Measurements from ENCODE around the gene TMEM167A.

TMEM167A gene

GRCh38 chr5:83031381-83031780, 45.8 kb downstream of the TMEM167A start:
- no peak overlapping the region for H3K4me3 ChIP-seq (ENCODE audit: low read depth in 1 of 2, low read length in 2 of 2)
- H3K27ac ChIP-seq (ENCODE audit: low read depth, low read length): no peak overlapping the region
- no peaks in the 10 kb centered on the region for H3K27me3 ChIP-seq (ENCODE audit: control insufficient read depth in 1 of 2, insufficient read depth in 2 of 2, low read length in 2 of 2)
- no peaks in the 10 kb centered on the region for H3K36me3 ChIP-seq (ENCODE audit: insufficient read depth, low read length)
- peaks cover 10% of the 10 kb centered on the region for H3K4me1 ChIP-seq (ENCODE audit: insufficient read depth, low read length)
- H3K9ac ChIP-seq (ENCODE audit: low read length): no peak overlapping the region
- no peaks in the 10 kb centered on the region for H3K9me3 ChIP-seq (ENCODE audit: low read length)

- no peak overlapping the region for H3K9ac ChIP-seq (ENCODE audit: low read length)
- H3K4me3 ChIP-seq (ENCODE audit: low read depth in 1 of 2, low read length in 2 of 2): no peak overlapping the region
- no peaks in the 10 kb centered on the region for H3K9me3 ChIP-seq (ENCODE audit: low read length)
- H3K36me3 ChIP-seq (ENCODE audit: insufficient read depth, low read length): no peaks in the 10 kb centered on the region
- H3K27me3 ChIP-seq (ENCODE audit: control insufficient read depth in 1 of 2, insufficient read depth in 2 of 2, low read length in 2 of 2): no peaks in the 10 kb centered on the region
- no peak overlapping the region for H3K27ac ChIP-seq (ENCODE audit: low read depth, low read length)
- no peaks in the 10 kb centered on the region for H3K4me1 ChIP-seq (ENCODE audit: insufficient read depth, low read length)
These were observed 47.3 kb downstream of the TMEM167A start for GRCh38 chr5:83029912-83030311.

GRCh38 chr5:83026930-83027687, 50.1 kb downstream of the TMEM167A start:
- no peaks in the 10 kb centered on the region for H3K4me1 ChIP-seq (ENCODE audit: insufficient read depth, low read length)
- H3K9ac ChIP-seq (ENCODE audit: low read length): no peak overlapping the region
- no peaks in the 10 kb centered on the region for H3K27me3 ChIP-seq (ENCODE audit: control insufficient read depth in 1 of 2, insufficient read depth in 2 of 2, low read length in 2 of 2)
- no peak overlapping the region for H3K4me3 ChIP-seq (ENCODE audit: low read depth in 1 of 2, low read length in 2 of 2)
- H3K36me3 ChIP-seq (ENCODE audit: insufficient read depth, low read length): no peaks in the 10 kb centered on the region
- H3K27ac ChIP-seq (ENCODE audit: low read depth, low read length): no peak overlapping the region
- H3K9me3 ChIP-seq (ENCODE audit: low read length): no peaks in the 10 kb centered on the region

DNA sequence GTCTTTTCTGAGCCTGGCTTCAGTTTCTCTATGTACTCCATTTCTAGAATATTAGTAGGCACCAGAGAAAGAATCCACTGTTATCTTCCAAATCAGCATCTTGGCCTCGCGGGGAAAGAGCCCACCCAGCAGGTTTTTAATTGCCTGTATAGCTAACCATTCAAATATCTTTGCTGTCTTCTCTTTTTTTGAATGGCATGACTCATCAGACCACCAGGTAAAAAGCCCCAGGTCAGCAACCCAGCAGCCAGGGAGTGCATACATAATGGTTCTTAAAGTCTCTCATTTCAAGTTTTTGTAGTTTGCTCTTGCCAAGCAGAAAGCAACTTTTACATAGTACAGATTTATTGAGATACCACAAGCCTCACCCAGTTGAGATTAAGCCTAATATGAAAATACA, 50.7 kb downstream of the TMEM167A start:
- no peaks in the 10 kb centered on the region for H3K36me3 ChIP-seq (ENCODE audit: insufficient read depth, low read length)
- H3K27me3 ChIP-seq (ENCODE audit: control insufficient read depth in 1 of 2, insufficient read depth in 2 of 2, low read length in 2 of 2): no peaks in the 10 kb centered on the region
- no peak overlapping the region for H3K4me3 ChIP-seq (ENCODE audit: low read depth in 1 of 2, low read length in 2 of 2)
- no peak overlapping the region for H3K9ac ChIP-seq (ENCODE audit: low read length)
- no peaks in the 10 kb centered on the region for H3K9me3 ChIP-seq (ENCODE audit: low read length)
- H3K4me1 ChIP-seq (ENCODE audit: insufficient read depth, low read length): no peaks in the 10 kb centered on the region
- H3K27ac ChIP-seq (ENCODE audit: low read depth, low read length): no peak overlapping the region

DNA sequence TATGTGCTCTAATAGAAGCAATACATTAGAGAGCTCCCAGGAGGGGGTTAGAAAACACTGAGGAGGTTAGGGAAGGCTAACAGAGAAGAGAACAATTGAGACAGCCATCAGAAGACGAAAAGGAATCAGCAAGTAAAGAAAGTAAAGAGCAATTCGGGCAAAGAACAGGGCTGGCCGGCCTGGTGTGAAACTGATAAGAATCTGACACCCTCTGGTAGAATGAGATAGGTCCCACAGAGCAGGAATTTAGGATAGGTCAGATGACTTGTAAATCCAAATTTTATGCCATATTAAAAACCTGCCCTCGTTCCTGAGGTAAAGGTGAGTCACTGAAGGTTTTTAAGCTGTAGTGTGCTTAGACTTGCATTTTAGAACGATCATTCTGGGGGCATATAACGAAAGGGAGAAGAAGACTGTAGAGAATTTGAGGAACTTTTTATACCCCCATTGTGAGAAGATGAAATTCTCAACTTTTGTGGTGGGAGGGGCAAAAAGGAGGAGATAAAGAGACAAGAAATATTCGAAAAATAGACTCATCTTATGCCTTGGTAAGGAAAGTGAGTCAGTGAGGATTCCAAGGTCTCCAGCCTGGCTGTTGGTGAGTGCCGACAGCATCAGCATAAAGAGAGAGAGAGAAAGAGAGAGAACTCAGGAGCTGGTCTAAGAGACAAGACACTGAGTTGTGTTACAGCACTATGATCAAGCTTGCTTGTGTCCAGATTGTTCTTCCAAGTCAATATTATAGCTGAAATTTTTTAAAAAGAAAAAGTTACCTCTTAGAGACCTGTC, 51.3 kb downstream of the TMEM167A start:
- Histone ChIP-seq H3K4me3 (ENCODE audit: low read depth in 1 of 2, low read length in 2 of 2) (no peak overlapping the region), H3K9ac (ENCODE audit: low read length) (no peak overlapping the region), H3K27ac (ENCODE audit: low read depth, low read length) (no peak overlapping the region), H3K27me3 (ENCODE audit: control insufficient read depth in 1 of 2, insufficient read depth in 2 of 2, low read length in 2 of 2) (no peaks in the 10 kb centered on the region), H3K9me3 (ENCODE audit: low read length) (no peaks in the 10 kb centered on the region), H3K36me3 (ENCODE audit: insufficient read depth, low read length) (no peaks in the 10 kb centered on the region), H3K4me1 (ENCODE audit: insufficient read depth, low read length) (no peaks in the 10 kb centered on the region)

DNA sequence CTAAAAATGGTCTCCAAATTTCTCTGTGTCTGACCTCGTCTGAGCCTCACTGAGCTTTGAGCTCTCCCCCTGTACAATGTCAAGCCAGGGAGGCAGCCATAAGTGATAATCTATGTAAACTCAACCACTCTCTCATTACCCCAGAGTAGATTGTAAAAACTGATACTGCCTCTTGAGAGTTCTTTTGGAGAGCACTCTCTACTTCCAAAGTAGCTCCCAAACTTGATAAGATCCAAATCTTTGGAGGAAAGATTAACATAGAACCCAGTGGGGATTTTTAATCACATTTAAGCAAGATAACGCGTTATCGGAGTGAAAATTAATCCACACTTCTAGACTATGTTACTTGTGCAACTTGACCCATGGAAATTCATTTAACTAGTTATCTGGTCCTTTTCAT, 54.9 kb downstream of the TMEM167A start:
- Histone ChIP-seq H3K9ac (ENCODE audit: low read length) (no peak overlapping the region), H3K4me3 (ENCODE audit: low read depth in 1 of 2, low read length in 2 of 2) (no peak overlapping the region), H3K9me3 (ENCODE audit: low read length) (no peaks in the 10 kb centered on the region), H3K36me3 (ENCODE audit: insufficient read depth, low read length) (no peaks in the 10 kb centered on the region), H3K27ac (ENCODE audit: low read depth, low read length) (no peak overlapping the region), H3K4me1 (ENCODE audit: insufficient read depth, low read length) (no peaks in the 10 kb centered on the region), H3K27me3 (ENCODE audit: control insufficient read depth in 1 of 2, insufficient read depth in 2 of 2, low read length in 2 of 2) (no peaks in the 10 kb centered on the region)

DNA sequence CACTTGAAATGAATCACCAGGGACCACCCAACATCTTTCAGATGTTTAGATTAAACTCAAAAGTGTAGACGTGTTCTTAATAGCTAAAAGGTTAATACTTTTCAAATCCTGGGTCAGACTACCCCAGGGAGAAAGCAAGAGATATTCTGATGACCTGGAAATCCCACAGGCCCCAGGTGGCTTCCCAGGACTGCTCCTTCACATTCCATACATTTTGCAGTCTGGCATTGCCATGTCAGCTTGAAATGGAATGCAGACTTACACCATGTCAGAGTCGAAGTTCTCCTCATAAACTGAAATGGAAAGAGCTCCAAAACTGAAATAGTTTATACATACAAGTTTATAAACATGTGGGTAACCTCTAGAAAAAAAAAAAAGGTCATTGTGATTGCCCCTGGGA, 61.5 kb downstream of the TMEM167A start:
- H3K27ac ChIP-seq (ENCODE audit: low read depth, low read length): no peak overlapping the region

GRCh38 chr5:83011985-83012384, 65.2 kb downstream of the TMEM167A start:
- no peaks in the 10 kb centered on the region for H3K36me3 ChIP-seq (ENCODE audit: insufficient read depth, low read length)
- H3K9me3 ChIP-seq (ENCODE audit: low read length): no peaks in the 10 kb centered on the region
- no peak overlapping the region for H3K27ac ChIP-seq (ENCODE audit: low read depth, low read length)
- no peaks in the 10 kb centered on the region for H3K27me3 ChIP-seq (ENCODE audit: control insufficient read depth in 1 of 2, insufficient read depth in 2 of 2, low read length in 2 of 2)
- no peaks in the 10 kb centered on the region for H3K4me1 ChIP-seq (ENCODE audit: insufficient read depth, low read length)
- H3K4me3 ChIP-seq (ENCODE audit: low read depth in 1 of 2, low read length in 2 of 2): no peak overlapping the region
- no peak overlapping the region for H3K9ac ChIP-seq (ENCODE audit: low read length)

More for the DNA sequence above, 61.5 kb downstream of the TMEM167A start:
- no peaks in the 10 kb centered on the region for H3K36me3 ChIP-seq (ENCODE audit: insufficient read depth, low read length)
- no peaks in the 10 kb centered on the region for H3K27me3 ChIP-seq (ENCODE audit: control insufficient read depth in 1 of 2, insufficient read depth in 2 of 2, low read length in 2 of 2)
- no peaks in the 10 kb centered on the region for H3K9me3 ChIP-seq (ENCODE audit: low read length)
- H3K4me3 ChIP-seq (ENCODE audit: low read depth in 1 of 2, low read length in 2 of 2): no peak overlapping the region
- no peak overlapping the region for H3K9ac ChIP-seq (ENCODE audit: low read length)
- H3K4me1 ChIP-seq (ENCODE audit: insufficient read depth, low read length): no peaks in the 10 kb centered on the region

- Histone ChIP-seq H3K36me3 (ENCODE audit: insufficient read depth, low read length) (no peaks in the 10 kb centered on the region), H3K4me3 (ENCODE audit: low read depth in 1 of 2, low read length in 2 of 2) (no peak overlapping the region), H3K27me3 (ENCODE audit: control insufficient read depth in 1 of 2, insufficient read depth in 2 of 2, low read length in 2 of 2) (no peaks in the 10 kb centered on the region), H3K9ac (ENCODE audit: low read length) (no peak overlapping the region), H3K4me1 (ENCODE audit: insufficient read depth, low read length) (no peaks in the 10 kb centered on the region), H3K9me3 (ENCODE audit: low read length) (no peaks in the 10 kb centered on the region), H3K27ac (ENCODE audit: low read depth, low read length) (no peak overlapping the region)
These were observed 67.8 kb downstream of the TMEM167A start for GRCh38 chr5:83009408-83009807.

DNA sequence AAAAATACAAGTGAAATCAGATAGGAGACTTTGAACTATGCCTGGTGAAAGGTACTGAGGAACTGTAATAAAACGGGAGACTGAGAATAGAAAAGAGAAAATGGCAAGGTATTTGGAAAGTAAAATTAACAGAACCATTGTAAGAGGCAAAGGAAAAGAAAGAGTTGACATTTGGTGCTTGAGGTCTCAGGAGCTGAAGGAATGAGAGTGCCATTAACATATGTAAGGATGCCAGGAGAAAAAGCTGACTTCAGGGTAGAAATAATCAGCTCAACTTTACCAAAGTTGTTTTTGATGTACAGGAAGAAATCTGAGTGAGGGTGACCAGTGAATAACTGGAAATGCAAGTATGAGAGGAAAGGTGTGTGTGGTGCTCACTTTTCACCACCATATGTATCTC, 69.4 kb downstream of the TMEM167A start:
- no peak overlapping the region for H3K9ac ChIP-seq (ENCODE audit: low read length)
- no peaks in the 10 kb centered on the region for H3K4me1 ChIP-seq (ENCODE audit: insufficient read depth, low read length)

DNA sequence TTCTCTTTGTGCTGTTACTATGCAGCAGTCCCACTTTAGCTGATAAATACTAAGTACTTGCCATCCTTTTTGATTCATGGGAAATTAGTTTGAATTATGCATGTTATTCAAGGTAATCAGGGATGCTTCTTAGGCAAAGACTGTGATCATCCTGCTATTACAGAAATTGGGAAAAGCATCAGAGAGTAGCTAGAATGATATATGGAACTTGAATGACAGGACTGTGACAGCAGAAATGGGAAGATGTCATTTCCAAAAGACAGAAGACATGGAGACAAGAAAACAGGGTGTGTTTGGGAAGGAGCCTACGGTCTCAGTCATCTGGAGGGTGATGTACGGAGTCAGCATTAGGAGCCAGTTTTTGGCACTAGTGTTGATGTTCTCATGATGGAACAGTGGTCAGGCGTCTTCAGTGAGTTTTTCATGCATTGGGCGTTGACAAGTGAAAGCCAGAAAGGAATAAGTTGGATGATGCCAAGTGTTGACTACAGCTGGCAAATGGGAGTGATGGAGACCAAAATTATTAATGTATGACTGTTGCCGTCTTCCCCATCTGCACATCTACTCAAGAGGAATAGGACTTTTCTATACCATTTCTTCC, 70.4 kb downstream of the TMEM167A start:
- Histone ChIP-seq H3K9me3 (ENCODE audit: low read length) (no peaks in the 10 kb centered on the region), H3K9ac (ENCODE audit: low read length) (no peak overlapping the region), H3K4me3 (ENCODE audit: low read depth in 1 of 2, low read length in 2 of 2) (no peak overlapping the region), H3K27me3 (ENCODE audit: control insufficient read depth in 1 of 2, insufficient read depth in 2 of 2, low read length in 2 of 2) (no peaks in the 10 kb centered on the region), H3K4me1 (ENCODE audit: insufficient read depth, low read length) (no peaks in the 10 kb centered on the region), H3K36me3 (ENCODE audit: insufficient read depth, low read length) (no peaks in the 10 kb centered on the region), H3K27ac (ENCODE audit: low read depth, low read length) (no peak overlapping the region)

More for the DNA sequence above, 69.4 kb downstream of the TMEM167A start:
- Histone ChIP-seq H3K27ac (ENCODE audit: low read depth, low read length) (no peak overlapping the region), H3K36me3 (ENCODE audit: insufficient read depth, low read length) (no peaks in the 10 kb centered on the region), H3K27me3 (ENCODE audit: control insufficient read depth in 1 of 2, insufficient read depth in 2 of 2, low read length in 2 of 2) (no peaks in the 10 kb centered on the region), H3K4me3 (ENCODE audit: low read depth in 1 of 2, low read length in 2 of 2) (no peak overlapping the region), H3K9me3 (ENCODE audit: low read length) (no peaks in the 10 kb centered on the region)

Data from muscle layer of colon (tissue), 2 donors.